ENCODE measurements around the gene CAMSAP3.
"Not testable (repeated sequence)": the region's sequence is repeated elsewhere in the genome, so short reads cannot be mapped to it uniquely, and the experiment has no call there.

The CAMSAP3 gene

GRCh38 chr19:7562646-7563393 is 32.8 kb upstream of the CAMSAP3 start:
- Mint-ChIP-seq H3K9me3 (no peaks in the 10 kb centered on the region), H3K27me3 (no peaks in the 10 kb centered on the region), H3K27ac (no peak overlapping the region), H3K4me3 (no peak overlapping the region), H3K4me1 (no peaks in the 10 kb centered on the region), H3K36me3 (peaks cover 11% of the 10 kb centered on the region)

GRCh38 chr19:7564866-7565265 is 30.8 kb upstream of the CAMSAP3 start:
- Mint-ChIP-seq H3K27me3 (no peaks in the 10 kb centered on the region), H3K4me1 (no peaks in the 10 kb centered on the region), H3K4me3 (no peak overlapping the region), H3K36me3 (peaks cover 4% of the 10 kb centered on the region), H3K9me3 (no peaks in the 10 kb centered on the region), H3K27ac (no peak overlapping the region)

DNA sequence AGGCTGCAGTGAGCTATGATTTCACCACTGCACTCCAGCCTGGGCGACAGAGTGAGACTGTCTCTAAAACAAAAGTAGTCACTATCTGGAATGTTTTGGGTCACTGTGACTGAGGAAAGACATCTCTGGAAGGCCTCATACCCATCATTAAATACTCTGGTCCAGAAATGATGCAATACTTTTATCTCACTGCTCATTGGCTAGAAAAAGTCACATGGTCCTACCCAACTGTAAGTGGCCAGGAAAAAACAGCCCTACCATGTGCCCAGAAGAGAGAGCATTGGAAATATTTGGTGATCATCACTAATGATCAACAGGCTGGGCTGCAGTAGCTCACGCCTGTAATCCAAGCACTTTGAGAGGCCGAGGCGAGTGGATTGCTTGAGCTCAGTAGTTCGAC is 30.3 kb upstream of the CAMSAP3 start:
- Mint-ChIP-seq H3K36me3 (peaks cover 1% of the 10 kb centered on the region), H3K4me3 (no peak overlapping the region), H3K27ac (no peak overlapping the region), H3K9me3 (no peaks in the 10 kb centered on the region), H3K27me3 (no peaks in the 10 kb centered on the region), H3K4me1 (no peaks in the 10 kb centered on the region)

DNA sequence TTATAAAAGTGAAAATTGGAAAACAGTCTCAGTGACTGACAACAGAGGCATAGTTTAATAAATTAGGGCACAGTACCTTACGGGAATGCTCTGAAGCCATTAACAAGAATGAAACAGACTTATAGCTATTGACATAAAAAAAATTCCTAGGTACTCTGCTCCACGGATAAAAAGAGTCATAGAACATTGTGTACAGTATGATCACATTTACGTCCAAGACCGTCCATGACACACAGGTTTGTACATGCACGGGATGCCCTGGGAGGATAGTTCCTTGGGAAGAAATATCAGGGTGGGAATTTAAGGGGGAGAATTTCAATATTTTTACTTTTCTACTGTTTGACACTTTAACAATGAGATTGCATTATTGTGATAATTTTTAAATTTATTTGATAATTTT is 24.9 kb upstream of the CAMSAP3 start:
- H3K27ac Mint-ChIP-seq: no peak overlapping the region
- H3K4me3 Mint-ChIP-seq: no peak overlapping the region
- H3K9me3 Mint-ChIP-seq: no peaks in the 10 kb centered on the region
- peaks cover 2% of the 10 kb centered on the region for H3K27me3 Mint-ChIP-seq
- no peaks in the 10 kb centered on the region for H3K36me3 Mint-ChIP-seq
- H3K4me1 Mint-ChIP-seq: no peaks in the 10 kb centered on the region

- Mint-ChIP-seq H3K9me3 (no peaks in the 10 kb centered on the region), H3K27ac (no peak overlapping the region), H3K27me3 (peaks cover 2% of the 10 kb centered on the region), H3K4me3 (no peak overlapping the region), H3K36me3 (no peaks in the 10 kb centered on the region), H3K4me1 (no peaks in the 10 kb centered on the region)
These were observed 20.1 kb upstream of the CAMSAP3 start for GRCh38 chr19:7575434-7576040.

DNA sequence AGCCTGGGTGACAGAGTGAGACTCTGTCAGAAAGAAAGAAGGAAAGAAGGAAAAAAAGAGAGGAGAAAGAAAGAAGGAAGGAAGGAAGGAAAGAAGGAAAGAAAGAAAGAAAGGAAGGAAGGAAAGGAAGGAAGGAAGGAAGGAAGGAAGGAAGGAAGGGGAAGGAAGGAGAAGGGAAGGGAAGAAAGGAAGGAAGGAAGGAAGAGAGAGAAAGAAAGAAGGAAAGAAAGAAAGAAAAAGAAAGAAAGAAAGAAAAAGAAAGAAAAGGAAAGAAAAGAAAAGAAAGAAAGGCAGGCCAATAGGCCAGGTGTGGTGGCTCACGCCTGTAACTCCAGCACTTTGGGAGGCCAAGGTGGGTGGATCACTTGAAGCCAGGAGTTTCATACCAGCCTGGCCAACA is 18.2 kb upstream of the CAMSAP3 start:
- H3K4me1 Mint-ChIP-seq, H3K27ac Mint-ChIP-seq, H3K27me3 Mint-ChIP-seq, H3K4me3 Mint-ChIP-seq, H3K9me3 Mint-ChIP-seq, H3K36me3 Mint-ChIP-seq: not testable (repeated sequence)

DNA sequence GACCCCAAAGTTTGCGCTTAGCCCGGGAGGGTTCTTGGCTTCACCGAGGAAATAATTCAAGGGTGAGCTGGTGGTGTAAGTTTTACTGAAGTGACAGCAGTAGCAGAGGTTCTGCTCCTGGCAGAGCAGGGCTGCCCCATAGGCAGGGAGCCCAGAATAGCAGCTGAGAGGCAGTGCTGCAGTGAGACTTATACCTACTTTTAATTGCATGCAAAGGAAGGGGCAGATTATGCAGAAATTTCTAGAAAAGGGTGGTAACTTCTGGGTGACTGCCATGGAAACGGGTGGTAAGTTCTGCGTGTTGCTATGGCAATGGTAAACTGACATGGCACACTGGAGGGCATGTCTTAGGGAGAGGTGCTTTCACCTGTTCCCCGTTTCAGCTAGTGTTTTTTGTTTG is 17.5 kb upstream of the CAMSAP3 start:
- Mint-ChIP-seq H3K4me3 (no peak overlapping the region), H3K36me3 (no peaks in the 10 kb centered on the region), H3K27me3 (peaks cover 2% of the 10 kb centered on the region), H3K4me1 (no peaks in the 10 kb centered on the region), H3K9me3 (no peaks in the 10 kb centered on the region), H3K27ac (no peak overlapping the region)

DNA sequence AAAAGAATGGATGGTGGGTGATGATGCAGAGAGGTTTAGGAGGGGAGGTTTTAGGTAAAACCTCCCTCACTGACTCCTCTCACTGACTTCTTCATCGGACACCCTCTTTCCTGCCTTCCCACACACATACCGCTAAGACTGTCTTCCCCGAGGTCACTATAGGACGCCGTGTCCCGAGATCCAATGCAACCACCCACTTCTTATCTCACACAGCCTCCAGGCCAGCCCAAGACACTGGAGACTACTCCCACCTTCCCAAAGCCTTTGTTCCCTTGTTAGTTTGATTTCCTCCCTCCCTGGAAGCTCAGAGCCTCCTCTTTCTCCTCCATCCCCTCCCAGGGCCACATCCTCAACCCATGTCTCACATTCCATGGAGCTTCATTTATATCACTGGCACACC is 16.5 kb upstream of the CAMSAP3 start:
- Mint-ChIP-seq H3K9me3 (no peaks in the 10 kb centered on the region), H3K4me1 (no peaks in the 10 kb centered on the region), H3K27ac (no peak overlapping the region), H3K36me3 (no peaks in the 10 kb centered on the region), H3K27me3 (peaks cover 2% of the 10 kb centered on the region), H3K4me3 (no peak overlapping the region)

DNA sequence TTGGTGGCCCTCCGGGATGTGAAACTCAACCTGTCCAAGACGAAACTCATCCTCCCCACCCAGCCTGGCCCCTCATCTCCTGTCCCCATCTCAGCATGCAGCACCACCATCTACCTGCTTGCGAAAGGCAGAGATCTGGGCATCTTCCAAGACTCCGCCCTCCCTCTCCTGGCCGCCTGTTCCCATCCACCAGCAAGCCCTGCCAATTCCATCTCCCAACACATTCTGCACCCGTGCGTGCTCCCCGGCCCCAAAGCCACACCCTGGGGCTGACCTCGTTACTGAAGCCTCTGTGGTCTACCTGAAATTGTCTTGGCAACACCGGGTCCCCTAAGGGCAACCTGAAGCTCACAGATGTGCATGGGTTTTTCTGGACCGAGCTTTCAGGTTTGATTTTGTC is 13.2 kb upstream of the CAMSAP3 start:
- no peaks in the 10 kb centered on the region for H3K9me3 Mint-ChIP-seq
- H3K4me1 Mint-ChIP-seq: no peaks in the 10 kb centered on the region
- no peak overlapping the region for H3K27ac Mint-ChIP-seq
- H3K27me3 Mint-ChIP-seq: peaks cover 1% of the 10 kb centered on the region
- H3K36me3 Mint-ChIP-seq: no peaks in the 10 kb centered on the region
- no peak overlapping the region for H3K4me3 Mint-ChIP-seq

DNA sequence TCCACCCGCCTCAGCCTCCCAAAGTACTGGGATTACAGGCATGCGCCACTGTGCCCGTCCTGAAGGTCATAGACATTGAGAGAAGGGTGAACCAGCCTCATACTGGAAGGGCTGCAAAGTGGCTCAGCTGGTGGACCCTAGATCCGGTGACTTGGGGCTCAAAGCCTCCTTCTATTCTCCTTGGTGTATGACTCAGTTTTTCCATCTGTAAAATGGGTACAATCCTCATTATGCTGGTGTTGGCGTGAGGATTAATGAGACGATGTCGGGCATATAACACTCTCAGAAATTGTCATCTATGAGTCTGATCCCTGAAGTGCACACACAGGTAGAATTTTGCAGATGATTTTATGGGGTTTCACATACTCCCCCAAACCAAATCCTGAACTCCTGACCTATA is 5.8 kb upstream of the CAMSAP3 start:
- no peaks in the 10 kb centered on the region for H3K4me1 Mint-ChIP-seq
- no peaks in the 10 kb centered on the region for H3K9me3 Mint-ChIP-seq
- no peaks in the 10 kb centered on the region for H3K36me3 Mint-ChIP-seq
- H3K27me3 Mint-ChIP-seq: peaks cover 4% of the 10 kb centered on the region
- H3K4me3 Mint-ChIP-seq: no peak overlapping the region
- H3K27ac Mint-ChIP-seq: no peak overlapping the region

DNA sequence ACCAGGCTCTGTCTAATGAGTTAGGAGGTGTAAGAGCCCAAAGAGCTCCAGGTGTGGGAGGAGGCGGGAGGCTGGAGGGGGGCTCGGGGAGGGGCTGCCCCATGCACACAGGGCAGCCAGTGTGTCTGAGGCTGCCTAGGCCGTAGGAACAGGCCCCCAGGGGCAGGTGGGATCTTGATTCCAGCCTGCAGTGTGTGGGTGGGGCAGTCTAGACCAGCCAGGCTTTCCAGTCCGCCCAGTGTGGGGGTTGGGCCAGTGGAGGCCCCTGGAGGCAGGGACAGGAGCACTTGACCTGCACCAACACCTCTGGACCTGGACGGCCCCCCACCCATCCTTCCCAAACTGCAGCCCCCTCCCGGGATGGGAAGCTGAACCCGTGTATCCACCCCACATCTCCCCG is 5.4 kb upstream of the CAMSAP3 start:
- Mint-ChIP-seq H3K36me3 (no peaks in the 10 kb centered on the region), H3K27ac (no peak overlapping the region), H3K9me3 (no peaks in the 10 kb centered on the region), H3K27me3 (peaks cover 6% of the 10 kb centered on the region), H3K4me3 (no peak overlapping the region), H3K4me1 (peaks cover 3% of the 10 kb centered on the region)

DNA sequence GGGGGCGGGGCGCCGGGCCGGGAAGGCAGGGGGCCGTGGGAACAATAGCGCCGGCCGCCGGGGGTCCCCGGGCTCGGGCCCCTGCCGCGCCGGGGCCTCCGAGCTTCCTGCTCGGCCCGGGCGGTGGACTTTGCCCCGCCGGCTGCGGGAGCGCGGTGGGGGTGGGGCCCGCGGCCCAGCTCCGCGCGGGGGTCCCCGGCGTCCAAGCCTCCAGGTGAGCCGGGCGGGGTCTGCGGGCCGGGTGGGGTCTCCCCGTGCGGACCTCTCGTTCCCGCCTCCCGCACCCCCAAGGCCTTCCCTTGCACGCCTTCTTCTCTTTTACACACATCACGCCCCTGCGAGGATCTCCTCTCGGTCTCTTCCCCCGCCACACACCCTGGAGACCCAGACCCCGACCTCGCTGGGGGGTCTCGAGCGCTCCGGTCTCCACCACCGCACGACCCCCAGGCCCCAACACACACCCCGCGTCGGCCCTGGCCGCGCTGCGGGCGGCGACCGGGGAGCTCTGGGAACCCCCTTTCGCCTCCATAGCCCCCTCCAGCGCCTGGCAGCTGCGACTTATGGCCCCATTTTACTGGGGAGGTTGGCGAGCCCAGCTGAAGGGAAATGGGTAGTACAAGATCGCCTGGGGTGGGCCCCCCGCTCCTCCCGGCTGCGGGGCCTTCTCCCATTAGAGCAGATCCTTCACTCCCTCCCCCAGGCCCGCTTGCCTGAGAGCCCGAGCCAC is 711 bp downstream of the CAMSAP3 start:
- H3K9me3 Mint-ChIP-seq: no peaks in the 10 kb centered on the region
- H3K27me3 Mint-ChIP-seq: peaks cover 18% of the 10 kb centered on the region
- H3K36me3 Mint-ChIP-seq: no peaks in the 10 kb centered on the region
- H3K4me1 Mint-ChIP-seq: peaks cover 9% of the 10 kb centered on the region
- H3K4me3 Mint-ChIP-seq: peak overlapping the region; percentile 59
- H3K27ac Mint-ChIP-seq: no peak overlapping the region

GRCh38 chr19:7597689-7598088 is 2.0 kb downstream of the CAMSAP3 start:
- H3K27ac Mint-ChIP-seq: peak overlapping the region; percentile 23
- peaks cover 9% of the 10 kb centered on the region for H3K4me1 Mint-ChIP-seq
- no peaks in the 10 kb centered on the region for H3K9me3 Mint-ChIP-seq
- no peaks in the 10 kb centered on the region for H3K36me3 Mint-ChIP-seq
- H3K27me3 Mint-ChIP-seq: peaks cover 20% of the 10 kb centered on the region
- no peak overlapping the region for H3K4me3 Mint-ChIP-seq

GRCh38 chr19:7598180-7598579 is 2.5 kb downstream of the CAMSAP3 start:
- peaks cover 9% of the 10 kb centered on the region for H3K4me1 Mint-ChIP-seq
- no peak overlapping the region for H3K4me3 Mint-ChIP-seq
- no peaks in the 10 kb centered on the region for H3K9me3 Mint-ChIP-seq
- H3K36me3 Mint-ChIP-seq: no peaks in the 10 kb centered on the region
- H3K27ac Mint-ChIP-seq: no peak overlapping the region
- H3K27me3 Mint-ChIP-seq: peaks cover 20% of the 10 kb centered on the region

- peaks cover 4% of the 10 kb centered on the region for H3K4me1 Mint-ChIP-seq
- no peak overlapping the region for H3K4me3 Mint-ChIP-seq
- no peaks in the 10 kb centered on the region for H3K9me3 Mint-ChIP-seq
- peaks cover 19% of the 10 kb centered on the region for H3K27me3 Mint-ChIP-seq
- H3K27ac Mint-ChIP-seq: peak overlapping the region; percentile 57
- H3K36me3 Mint-ChIP-seq: no peaks in the 10 kb centered on the region
These were observed 5.1 kb downstream of the CAMSAP3 start for GRCh38 chr19:7600721-7601120.

- Mint-ChIP-seq H3K27ac (no peak overlapping the region), H3K9me3 (no peaks in the 10 kb centered on the region), H3K4me1 (peaks cover under 1% of the 10 kb centered on the region), H3K4me3 (no peak overlapping the region), H3K36me3 (no peaks in the 10 kb centered on the region), H3K27me3 (peaks cover 15% of the 10 kb centered on the region)
These were observed 6.7 kb downstream of the CAMSAP3 start for GRCh38 chr19:7602240-7602934.

Data from activated naive CD4-positive, alpha-beta T cell treated with anti-CD3 and anti-CD28 coated beads, Interleukin-2, amount 50 U/mL, for 24 hours (primary cell).